Measurements from ENCODE around the gene ANO2.
"Not testable (repeated sequence)": the region's sequence is repeated elsewhere in the genome, so short reads cannot be mapped to it uniquely, and the experiment has no call there.

The ANO2 gene

DNA sequence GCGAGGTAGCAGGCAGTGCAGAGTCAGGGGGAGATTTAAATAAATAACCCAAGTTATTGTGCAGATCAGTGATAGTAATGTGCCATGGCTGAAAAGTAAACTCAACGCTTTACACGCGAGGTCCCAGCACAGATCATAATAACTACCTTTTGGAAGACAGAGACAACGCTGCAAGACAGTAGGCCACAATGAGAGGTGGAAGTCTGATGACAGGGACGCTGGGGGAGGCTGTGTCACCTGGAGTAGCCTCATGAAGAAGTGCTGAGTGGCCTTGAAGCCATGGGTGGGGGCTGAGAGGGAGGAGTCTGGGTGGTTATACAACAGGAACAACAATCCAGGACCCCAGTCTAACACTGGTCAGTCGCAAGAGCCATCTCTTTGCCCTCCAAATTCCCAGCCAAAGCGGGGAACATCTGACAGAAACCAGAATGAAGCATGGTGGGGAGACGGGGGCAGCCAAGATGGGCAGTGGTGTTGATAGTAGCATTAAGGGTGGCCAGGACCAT is 28.2 kb downstream of the ANO2 start:
- no peak for DNase-seq

- no peak for DNase-seq
Observed at GRCh38 chr12:5915511-5915910, 29.5 kb downstream of the ANO2 start.

DNA sequence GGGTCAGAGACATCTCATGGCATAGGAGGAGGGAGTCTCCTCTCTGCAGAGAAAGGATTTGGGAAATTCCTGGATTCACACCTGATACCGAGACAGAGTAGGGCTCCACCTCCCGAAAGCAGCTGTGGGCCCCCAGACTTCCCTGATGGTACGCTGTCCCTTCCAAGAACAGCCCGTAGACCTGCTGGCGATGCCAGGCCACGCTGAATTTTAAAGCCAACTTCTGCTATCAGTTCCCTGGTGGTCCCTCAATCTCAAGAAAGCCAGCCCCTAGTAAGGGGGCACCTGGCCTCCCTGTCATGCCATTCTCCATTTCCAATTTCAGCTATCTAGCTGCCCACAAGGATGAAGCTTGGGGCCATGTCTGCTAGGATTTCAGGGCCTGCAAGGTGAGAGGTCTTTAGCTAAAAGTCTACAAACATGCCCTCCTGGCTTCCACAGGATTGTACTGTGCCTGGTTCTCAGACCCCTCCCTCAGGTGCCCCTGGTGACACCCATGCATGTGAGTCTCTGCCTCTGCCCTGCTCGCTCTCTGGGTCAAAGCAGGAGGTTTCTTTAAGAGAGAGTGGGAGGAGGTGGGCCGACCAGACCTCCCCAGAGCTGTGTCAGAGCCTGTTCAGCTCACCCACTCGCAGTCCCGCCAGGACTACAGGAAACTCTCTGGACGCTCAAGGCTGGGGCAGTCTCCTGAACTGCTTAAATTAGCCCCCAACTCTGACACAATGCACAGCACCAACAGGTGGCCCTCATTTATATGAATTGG is 30.5 kb downstream of the ANO2 start:
- DNase-seq: no peak

DNA sequence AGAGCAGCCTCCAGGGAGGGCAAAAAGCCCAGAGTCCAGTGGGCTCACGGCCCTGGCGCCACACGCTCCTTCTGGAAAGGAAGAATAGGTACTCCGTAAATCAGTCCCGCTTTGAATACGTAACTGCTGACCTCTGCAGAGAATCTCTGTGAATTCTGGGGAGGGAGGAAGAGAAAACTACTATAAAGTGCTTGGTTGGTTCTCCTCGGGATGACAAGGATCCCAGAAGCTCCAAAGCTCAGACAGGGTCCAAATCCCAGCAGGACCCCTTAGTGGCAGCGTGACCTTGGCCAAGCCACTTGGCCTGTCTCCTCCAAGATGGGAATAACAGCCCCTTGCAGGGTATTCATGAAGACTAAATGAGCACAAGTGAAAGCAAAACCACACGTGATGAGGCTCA is 31.7 kb downstream of the ANO2 start:
- no peak for DNase-seq

DNA sequence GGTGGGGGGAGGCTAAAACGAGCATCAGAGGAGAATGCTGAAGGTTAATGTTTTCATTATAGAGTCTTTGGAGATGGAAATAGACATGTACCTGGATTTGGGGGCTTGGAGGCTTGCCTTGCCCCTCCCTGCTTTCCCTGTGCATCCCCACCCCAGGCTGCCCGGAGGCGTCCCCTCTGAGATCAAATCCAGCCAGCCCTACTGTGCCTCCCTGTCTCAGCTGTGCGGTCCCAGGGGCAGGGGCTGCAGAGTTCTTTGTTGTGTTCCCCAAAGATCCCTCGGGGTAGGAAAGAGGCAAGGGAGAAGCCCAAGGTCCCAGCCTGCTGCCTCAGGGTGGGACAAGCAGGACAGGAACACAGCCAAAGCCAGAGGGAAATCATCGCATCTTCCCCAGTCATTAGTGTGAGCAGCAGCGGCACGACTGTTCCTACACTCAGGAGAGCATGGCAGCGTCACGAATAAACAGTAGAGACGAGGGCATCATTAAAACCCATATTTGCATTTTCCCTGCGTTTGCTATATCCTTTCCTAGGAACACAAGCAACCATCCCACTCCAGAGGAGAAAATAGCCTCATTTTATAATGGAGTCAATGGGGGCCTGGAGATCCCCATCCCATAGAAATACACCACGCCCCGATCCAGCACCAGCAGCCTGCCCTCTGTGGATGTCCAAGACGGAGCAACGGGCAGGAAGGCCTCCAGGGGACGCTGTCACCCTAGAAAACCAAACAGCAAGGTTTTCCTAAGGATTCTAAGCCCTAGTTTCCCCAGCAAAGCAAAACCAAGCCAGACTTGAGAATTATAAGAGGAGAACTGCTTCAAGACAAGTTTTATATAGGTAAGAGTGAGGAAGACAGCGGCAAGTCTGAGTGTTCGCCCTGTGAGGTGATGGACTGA is 32.4 kb downstream of the ANO2 start:
- no peak for DNase-seq

DNA sequence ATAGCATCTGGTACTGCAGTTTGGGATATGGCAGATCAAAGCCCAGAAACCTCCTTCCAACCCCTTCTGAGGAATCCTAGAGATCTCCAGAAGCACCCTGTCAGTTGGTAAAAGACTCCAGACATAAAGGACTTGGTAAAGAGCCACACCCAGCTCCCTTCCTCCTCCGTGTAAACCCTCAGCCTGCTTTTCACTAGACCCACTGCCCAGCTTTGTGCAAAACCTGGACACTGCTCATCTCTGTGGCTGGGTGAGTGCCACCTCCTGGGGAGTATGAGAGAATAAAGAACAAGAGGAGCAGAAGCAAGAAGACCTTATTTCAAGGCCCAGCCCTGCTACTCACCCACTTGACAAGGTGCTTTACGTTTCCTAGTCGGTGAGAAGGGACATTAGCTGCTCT is 33.0 kb downstream of the ANO2 start:
- no peak for DNase-seq

GRCh38 chr12:5910790-5911548 is 34.1 kb downstream of the ANO2 start:
- DNase-seq: no peak

GRCh38 chr12:5909560-5909959 is 35.5 kb downstream of the ANO2 start:
- no peak for DNase-seq

- no peak for DNase-seq
Observed at GRCh38 chr12:5908251-5908650, 36.8 kb downstream of the ANO2 start.

DNA sequence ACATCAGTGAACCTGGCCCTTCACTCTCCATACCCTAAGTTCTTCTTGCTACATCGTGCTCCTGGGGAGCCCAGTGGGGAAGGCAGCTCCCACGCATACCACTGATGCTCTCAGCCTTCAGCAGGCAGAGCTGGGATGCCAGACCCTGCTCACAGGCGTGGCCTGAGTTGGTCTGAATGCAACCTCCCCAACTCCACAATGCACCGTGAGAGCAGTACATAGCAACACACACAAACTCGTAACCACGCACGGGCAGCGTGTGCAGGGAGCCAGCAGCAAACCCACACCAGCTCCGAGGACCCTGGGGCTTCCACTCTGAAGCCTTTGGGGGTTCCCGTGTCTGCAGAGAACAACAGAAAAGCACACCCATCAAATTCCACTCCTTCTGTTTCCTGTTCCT is 37.3 kb downstream of the ANO2 start:
- DNase-seq: no peak

- DNase-seq: no peak
Observed at GRCh38 chr12:5905757-5906156, 39.3 kb downstream of the ANO2 start.

DNA sequence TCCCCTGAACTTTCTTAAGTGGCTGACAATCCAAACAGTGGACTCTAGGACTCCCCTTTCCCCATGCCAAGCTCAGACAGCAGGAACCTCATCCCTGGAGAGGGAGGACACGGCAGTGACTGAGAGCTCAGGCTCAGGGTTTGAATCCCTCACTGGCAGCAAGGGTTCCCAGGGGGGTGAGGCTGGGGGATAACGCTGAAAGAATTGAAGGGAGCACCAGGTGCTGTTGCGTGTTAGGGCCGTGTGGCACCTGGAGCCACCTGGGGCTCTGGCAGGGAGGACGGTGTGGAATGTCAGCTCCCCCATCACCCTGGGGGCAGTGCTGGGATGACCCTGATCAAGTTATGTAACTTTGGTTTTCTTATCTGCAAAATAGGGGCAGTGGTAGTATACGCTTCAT is 40.1 kb downstream of the ANO2 start:
- DNase-seq: no peak

DNA sequence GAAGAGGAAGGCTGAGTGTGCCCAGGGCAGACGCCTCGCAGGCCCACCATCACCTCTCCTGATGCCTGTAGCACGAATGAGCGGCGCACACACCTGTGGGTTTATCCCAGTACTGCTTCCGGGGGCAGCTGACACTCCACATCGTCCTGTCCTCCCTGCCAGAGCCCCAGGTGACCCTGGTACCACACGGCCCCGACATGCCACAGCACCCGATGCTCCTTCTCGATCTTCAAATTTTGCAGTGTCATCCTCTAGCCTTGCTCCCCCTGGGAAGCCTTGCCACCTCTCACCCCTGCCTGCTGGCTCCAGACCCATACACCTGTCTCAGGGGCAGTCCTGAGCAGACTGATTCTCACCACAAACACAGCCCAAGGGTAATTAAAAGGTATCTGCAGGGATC is 40.6 kb downstream of the ANO2 start:
- no peak for DNase-seq

DNA sequence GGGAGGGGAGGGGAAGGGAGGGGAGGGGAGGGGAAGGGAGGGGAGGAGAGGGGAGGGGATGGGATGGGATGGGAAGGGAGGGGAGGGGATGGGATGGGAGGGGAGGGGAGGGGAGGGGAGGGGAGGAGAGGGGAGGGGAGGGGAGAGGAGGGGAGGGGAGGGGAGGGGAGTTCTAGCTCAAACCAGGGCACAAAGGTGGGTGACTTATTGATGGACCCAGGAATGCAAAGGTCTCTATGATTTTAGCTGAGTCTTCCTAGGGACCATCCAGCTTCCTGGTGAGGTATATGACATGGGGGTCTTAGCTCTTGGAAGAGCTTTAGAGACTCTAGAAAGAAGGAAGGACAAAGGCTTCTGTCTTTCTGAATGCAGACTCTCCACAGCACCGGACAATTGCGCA is 42.3 kb downstream of the ANO2 start:
- DNase-seq: no peak

- no peak for DNase-seq
Observed at GRCh38 chr12:5901416-5901815, 43.6 kb downstream of the ANO2 start.

- no peak for DNase-seq
Observed at GRCh38 chr12:5900533-5901205, 44.4 kb downstream of the ANO2 start.

DNA sequence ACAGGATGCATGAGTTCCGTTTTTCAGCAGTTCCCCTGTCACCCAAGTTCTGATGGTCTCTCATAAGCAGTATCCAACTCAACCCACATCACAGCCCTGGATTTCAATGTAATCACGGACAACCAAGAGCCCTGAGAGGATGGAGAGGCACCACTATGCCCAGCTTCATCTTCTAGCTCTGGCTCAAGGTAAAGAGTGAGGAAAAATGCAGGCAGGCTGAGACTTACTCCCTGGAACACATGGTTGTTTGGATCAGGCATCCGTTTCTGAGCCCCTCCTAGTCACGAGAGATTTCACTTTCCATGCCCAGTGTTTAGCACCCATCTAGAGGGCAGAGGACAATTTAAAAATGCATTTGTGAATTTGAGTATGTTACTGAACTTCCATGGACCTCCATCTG is 45.0 kb downstream of the ANO2 start:
- no peak for DNase-seq

DNA sequence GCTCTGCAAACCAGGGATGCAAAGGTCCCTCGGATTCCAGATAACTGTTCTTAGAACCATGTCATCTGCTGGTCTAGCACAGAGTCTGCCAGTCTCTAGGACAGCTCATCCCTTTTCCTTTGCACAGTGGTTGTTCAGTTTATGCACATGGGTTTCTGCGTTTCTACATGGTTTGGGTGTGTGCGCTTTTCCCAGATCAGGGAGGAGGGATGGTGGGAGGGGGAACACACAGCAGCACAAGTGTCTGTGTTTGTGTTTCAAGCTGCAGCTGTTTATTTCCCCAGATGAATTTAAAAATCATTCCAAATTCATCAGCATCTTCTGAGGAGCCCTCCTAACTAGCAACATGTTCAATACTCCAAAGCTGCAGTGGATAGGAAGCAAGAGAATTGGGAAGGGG is 45.4 kb downstream of the ANO2 start:
- no peak for DNase-seq

DNA sequence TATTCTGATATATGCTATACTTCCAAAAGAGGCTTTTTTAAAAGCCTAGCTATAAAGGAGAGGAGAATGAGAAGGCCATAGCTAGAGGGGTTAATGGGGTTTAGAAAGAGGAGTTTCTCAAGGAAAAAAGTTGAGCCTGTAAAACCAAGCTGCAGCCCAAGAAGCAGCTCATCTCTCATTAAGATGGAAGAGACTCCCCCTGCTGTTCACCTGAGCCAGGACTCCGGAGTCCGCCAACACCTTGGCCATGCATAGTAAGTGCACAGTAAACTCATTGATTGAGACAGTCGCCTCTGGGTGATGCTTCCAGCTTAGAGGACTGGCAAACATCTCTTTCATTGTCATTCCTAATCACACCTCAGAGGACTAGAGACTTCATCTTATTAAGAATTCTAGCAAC is 46.2 kb downstream of the ANO2 start:
- DNase-seq: no peak

DNA sequence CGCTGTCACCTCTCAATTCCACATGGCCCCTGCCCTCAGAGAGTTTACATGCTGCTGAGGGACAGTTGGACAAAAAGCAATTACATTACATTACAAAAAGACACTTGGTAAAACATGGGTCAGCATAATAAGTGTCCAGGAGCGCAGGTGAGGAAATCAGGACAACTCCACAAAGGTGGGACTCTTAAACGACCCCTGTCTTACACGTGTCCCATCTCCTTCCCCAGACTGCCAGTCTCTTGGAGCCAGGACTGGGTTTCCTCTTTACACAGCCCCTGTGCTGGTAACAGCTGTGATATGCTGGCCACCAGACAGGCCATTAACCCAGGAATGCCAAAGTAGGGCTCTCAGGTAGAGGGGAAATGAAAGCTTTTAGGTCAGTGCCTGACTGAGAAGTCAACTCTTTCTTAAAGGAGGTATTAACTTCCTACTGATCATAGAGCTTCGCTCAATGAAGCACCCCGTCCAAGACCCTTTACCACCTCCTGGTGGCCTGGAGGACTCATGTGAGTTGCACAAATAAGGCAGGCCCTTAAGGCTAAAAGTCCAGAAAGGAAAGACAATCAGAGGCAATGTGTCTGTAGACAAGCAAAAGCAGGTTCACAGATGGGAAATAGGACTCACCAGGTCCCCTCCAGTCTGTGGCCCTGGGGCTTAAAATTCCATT is 55.5 kb downstream of the ANO2 start:
- no peak for DNase-seq

GRCh38 chr12:5888816-5889315 is 56.2 kb downstream of the ANO2 start:
- no peak for DNase-seq

DNA sequence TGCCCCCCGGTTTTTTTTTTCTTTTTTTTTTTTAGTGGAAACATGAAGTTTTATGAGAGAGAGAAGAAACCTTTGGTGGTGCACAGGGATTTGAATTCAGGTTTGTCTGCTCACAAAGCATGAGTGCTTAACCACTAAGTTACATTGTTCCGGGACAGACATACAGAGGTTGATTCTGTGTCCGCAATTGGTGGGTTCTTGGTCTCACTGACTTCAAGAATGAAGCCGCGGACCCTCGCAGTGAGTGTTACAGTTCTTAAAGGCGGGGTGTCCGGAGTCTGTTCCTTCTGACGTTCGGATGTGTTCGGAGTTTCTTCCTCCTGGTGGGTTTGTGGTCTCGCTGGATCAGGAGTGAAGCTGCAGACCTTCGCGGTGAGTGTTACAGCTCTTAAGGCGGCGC is 57.2 kb downstream of the ANO2 start:
- DNase-seq: not testable (repeated sequence)
